Activated CD4-positive, alpha-beta T cell treated with anti-CD3 and anti-CD28 coated beads, Interleukin-2, amount 50 U/mL, for 16 hours (primary cell): ENCODE results near the gene CPTP.

ENCODE experiments used
- DNase-seq: peaks from one replicate; pipeline ENCODE4 v3.0.0-alpha.2; 2020

Gene CPTP

GRCh38 chr1:1370771-1371300, 46.2 kb downstream of the CPTP start:
- DNase-seq: no peak

GRCh38 chr1:1371364-1371745, 46.8 kb downstream of the CPTP start:
- peak; percentile 44 for DNase-seq

- peak; percentile 78 for DNase-seq
Measured at GRCh38 chr1:1371746-1372711, 47.4 kb downstream of the CPTP start.

- DNase-seq: no peak
Measured at GRCh38 chr1:1373051-1373814, 48.6 kb downstream of the CPTP start.

GRCh38 chr1:1373815-1374588, 49.4 kb downstream of the CPTP start:
- DNase-seq: no peak

GRCh38 chr1:1374589-1374928, 50.0 kb downstream of the CPTP start:
- no peak for DNase-seq

GRCh38 chr1:1374929-1375662, 50.5 kb downstream of the CPTP start, which contains the start of gene AURKAIP1:
TSS of gene AURKAIP1 (minus strand) at chr1:1375207. CDS start at chr1:1374756, 451 bp downstream.
- DNase-seq: peak; percentile 100

- no peak for DNase-seq
Measured at GRCh38 chr1:1376551-1377226, 52.1 kb downstream of the CPTP start.

- DNase-seq: no peak
Measured at GRCh38 chr1:1377540-1378205, 53.1 kb downstream of the CPTP start.
